Loucy (cell line): ENCODE data around the gene MEF2C.

Experiments used
- H2AFZ ChIP-seq: fragments of 200-600 bp; sonication (generic); 2 replicates; pipeline ENCODE4 v1.6.0; 2016; ENCODE audit warnings: antibody characterized with exemption, mild to moderate bottlenecking, low read length, moderate library complexity
- H3F3A ChIP-seq: fragments of 200-600 bp; 2 replicates; pipeline ENCODE4 v1.6.0; 2016; ENCODE audit warnings: antibody characterized with exemption, low read depth, mild to moderate bottlenecking
- H3K27me3 ChIP-seq: fragments of 200-600 bp; sonication (generic); 2 replicates; pipeline ENCODE4 v1.6.1; 2014; ENCODE audit warnings: low read length, mild to moderate bottlenecking; ENCODE audit not compliant: insufficient read depth, poor library complexity, severe bottlenecking
- H3K36me3 ChIP-seq: fragments of 200-600 bp; sonication (generic); 2 replicates; pipeline ENCODE4 v1.6.1; 2016; ENCODE audit warnings: low read length; ENCODE audit not compliant: insufficient read depth
- H3K4me1 ChIP-seq: fragments of 200-600 bp; sonication (generic); 2 replicates; pipeline ENCODE4 v1.5.1; 2014; ENCODE audit warnings: low read length, mild to moderate bottlenecking; ENCODE audit not compliant: insufficient read depth, poor library complexity, severe bottlenecking
- H3K4me2 ChIP-seq: fragments of 200-600 bp; sonication (generic); 2 replicates; pipeline ENCODE4 v1.6.0; 2014; ENCODE audit warnings: antibody characterized with exemption, low read length, low read depth, mild to moderate bottlenecking; ENCODE audit not compliant: poor library complexity, severe bottlenecking
- H3K4me3 ChIP-seq: fragments of 200-600 bp; sonication (generic); 2 replicates; pipeline ENCODE4 v1.5.1; 2014; ENCODE audit warnings: low read length, mild to moderate bottlenecking, mixed read lengths; ENCODE audit not compliant: poor library complexity, severe bottlenecking
- H3K79me2 ChIP-seq: fragments of 200-600 bp; sonication (generic); 2 replicates; pipeline ENCODE4 v1.6.1; 2014; ENCODE audit warnings: low read length; ENCODE audit not compliant: insufficient read depth
- H3K9ac ChIP-seq: fragments of 200-600 bp; sonication (generic); 2 replicates; pipeline ENCODE4 v1.6.0; 2014; ENCODE audit warnings: mild to moderate bottlenecking, low read depth, low read length, moderate library complexity; ENCODE audit not compliant: poor library complexity, severe bottlenecking
- H3K9me2 ChIP-seq: fragments of 200-600 bp; sonication (generic); replicated peaks from 2 replicates; pipeline ENCODE4 v1.6.1; 2016; ENCODE audit warnings: low read depth, low read length, mixed read lengths
- H3K9me3 ChIP-seq: fragments of 200-600 bp; sonication (generic); 2 replicates; pipeline ENCODE4 v1.6.1; 2014; ENCODE audit warnings: mild to moderate bottlenecking, antibody characterized with exemption, low read length, low read depth; ENCODE audit not compliant: insufficient read depth
- H4K20me1 ChIP-seq: fragments of 200-600 bp; sonication (generic); 2 replicates; pipeline ENCODE4 v1.6.0; 2014; ENCODE audit warnings: antibody characterized with exemption, low read length, mild to moderate bottlenecking; ENCODE audit not compliant: insufficient read depth, poor library complexity, severe bottlenecking
- CTCF ChIP-seq: fragments of 200-600 bp; sonication (generic); conservative IDR thresholded peaks from 2 replicates; pipeline ENCODE4 v1.5.1; 2014; ENCODE audit warnings: mild to moderate bottlenecking, antibody characterized with exemption, low read length
- EZH2phosphoT487 ChIP-seq: fragments of 200-600 bp; IDR thresholded peaks from 2 replicates; pipeline ENCODE4 v1.6.1; 2018; ENCODE audit warnings: antibody characterized with exemption, mild to moderate bottlenecking, moderate library complexity, borderline replicate concordance

The MEF2C gene

GRCh38 chr5:88883059-88883835, at the start of gene MEF2C:
Gene MEF2C, minus strand, starts transcription at chr5:88883184. Its CDS starts 59,396 bp downstream, at chr5:88823788.
- Histone ChIP-seq H3K9me3 (no peaks in the 10 kb centered on the region), H3K27me3 (no peaks in the 10 kb centered on the region), H3K79me2 (no peaks in the 10 kb centered on the region), H3K4me2 (no peak within 1 kb of the TSS), H3K36me3 (no peaks in the 10 kb centered on the region), H3K9me2 (no peaks in the 10 kb centered on the region), H3K9ac (no peak within 1 kb of the TSS), H3K4me3 (no peak within 1 kb of the TSS), H3F3A (no peaks in the 10 kb centered on the region), H3K4me1 (no peaks in the 10 kb centered on the region), H4K20me1 (no peaks in the 10 kb centered on the region), H2AFZ (no peak within 1 kb of the TSS)
- TF ChIP-seq CTCF (no peak), EZH2phosphoT487 (no peak)

- no peak overlapping the region for H3K4me2 ChIP-seq
- no peaks in the 10 kb centered on the region for H3K9me3 ChIP-seq
- H3K36me3 ChIP-seq: no peaks in the 10 kb centered on the region
- H3K79me2 ChIP-seq: no peaks in the 10 kb centered on the region
- H3K9ac ChIP-seq: no peak overlapping the region
- TF ChIP-seq EZH2phosphoT487 (no peak), CTCF (no peak)
- H2AFZ ChIP-seq: no peak overlapping the region
- H3K4me3 ChIP-seq: no peak overlapping the region
- no peaks in the 10 kb centered on the region for H4K20me1 ChIP-seq
- no peaks in the 10 kb centered on the region for H3K4me1 ChIP-seq
- H3F3A ChIP-seq: no peaks in the 10 kb centered on the region
- no peaks in the 10 kb centered on the region for H3K9me2 ChIP-seq
- H3K27me3 ChIP-seq: no peaks in the 10 kb centered on the region
Observed at GRCh38 chr5:88932541-88932940, 49.6 kb upstream of the MEF2C start.

- Histone ChIP-seq H3K36me3 (no peaks in the 10 kb centered on the region), H3K9ac (no peak overlapping the region), H3K9me2 (no peaks in the 10 kb centered on the region), H3K79me2 (no peaks in the 10 kb centered on the region), H3K4me3 (no peak overlapping the region), H3K27me3 (no peaks in the 10 kb centered on the region), H3F3A (no peaks in the 10 kb centered on the region), H3K4me1 (peaks cover 5% of the 10 kb centered on the region), H2AFZ (no peak overlapping the region), H3K9me3 (no peaks in the 10 kb centered on the region), H4K20me1 (no peaks in the 10 kb centered on the region), H3K4me2 (no peak overlapping the region)
- TF ChIP-seq CTCF (no peak), EZH2phosphoT487 (no peak)
Observed at GRCh38 chr5:88930335-88930734, 47.4 kb upstream of the MEF2C start.
